Cardiac muscle cell (in vitro differentiated cells and primary cell): ENCODE measurements around the gene MIB2. TPM values are rescaled to one million over a fixed set of nuclear protein-coding genes. Genes with fewer than 3 reads are reported as not detected.
"Not testable (repeated sequence)": the region's sequence is repeated elsewhere in the genome, so short reads cannot be mapped to it uniquely, and the experiment has no call there.

Experiments
- DNase-seq, 2 donors: peaks; one replicate each; pipeline versions ENCODE4 v3.0.0 to v3.0.0-alpha.2; 2010 to 2017; ENCODE audit warnings: low read depth in 1 of 2, low spot score in 1 of 2
- H3K27ac ChIP-seq: fragments of 200-600 bp; sonication (generic); 2 replicates; pipeline ENCODE4 v1.5.1; 2016
- H3K27me3 ChIP-seq: fragments of 200-600 bp; sonication (generic); 2 replicates; pipeline ENCODE4 v1.6.0; 2016; ENCODE audit warnings: control low read depth
- H3K36me3 ChIP-seq: fragments of 200-600 bp; sonication (generic); 2 replicates; pipeline ENCODE4 v1.5.1; 2016; ENCODE audit warnings: control low read depth
- H3K4me1 ChIP-seq: fragments of 200-600 bp; sonication (generic); 2 replicates; pipeline ENCODE4 v1.8.1; 2017; ENCODE audit warnings: low read depth, mild to moderate bottlenecking, mixed run types
- H3K4me3 ChIP-seq: fragments of 200-600 bp; sonication (generic); 2 replicates; pipeline ENCODE4 v1.5.1; 2016; ENCODE audit warnings: mild to moderate bottlenecking
- H3K9me3 ChIP-seq: fragments of 200-600 bp; sonication (generic); 2 replicates; pipeline ENCODE4 v1.5.1; 2017; ENCODE audit warnings: low read depth, mild to moderate bottlenecking, control low read depth
- polyA plus RNA-seq: library from polyadenylated mRNA; unstranded; fragments of >200 nt; fragmentation: Nextera tagmentation; extraction: Ambion mirVana; gene quantifications from 2 replicates; pipeline ENCODE4 v1.2.1, GENCODE V29; 2016
- total RNA-seq: library from RNA; depleted of rRNA; stranded (reverse); fragments of >200 nt; gene quantifications from 2 replicates; pipeline ENCODE4 v1.2.3, GENCODE V29; 2016
- TF ChIP-seq, protein P1 (sequence below): IDR thresholded peaks from 2 replicates; pipeline ENCODE4 v1.5.1; 2012; ENCODE audit warnings: low read depth, mild to moderate bottlenecking, low read length

MIB2 gene
- total and polyA plus RNA-seq, 2 experiments from 2014 or later: 168 to 248 TPM

DNA sequence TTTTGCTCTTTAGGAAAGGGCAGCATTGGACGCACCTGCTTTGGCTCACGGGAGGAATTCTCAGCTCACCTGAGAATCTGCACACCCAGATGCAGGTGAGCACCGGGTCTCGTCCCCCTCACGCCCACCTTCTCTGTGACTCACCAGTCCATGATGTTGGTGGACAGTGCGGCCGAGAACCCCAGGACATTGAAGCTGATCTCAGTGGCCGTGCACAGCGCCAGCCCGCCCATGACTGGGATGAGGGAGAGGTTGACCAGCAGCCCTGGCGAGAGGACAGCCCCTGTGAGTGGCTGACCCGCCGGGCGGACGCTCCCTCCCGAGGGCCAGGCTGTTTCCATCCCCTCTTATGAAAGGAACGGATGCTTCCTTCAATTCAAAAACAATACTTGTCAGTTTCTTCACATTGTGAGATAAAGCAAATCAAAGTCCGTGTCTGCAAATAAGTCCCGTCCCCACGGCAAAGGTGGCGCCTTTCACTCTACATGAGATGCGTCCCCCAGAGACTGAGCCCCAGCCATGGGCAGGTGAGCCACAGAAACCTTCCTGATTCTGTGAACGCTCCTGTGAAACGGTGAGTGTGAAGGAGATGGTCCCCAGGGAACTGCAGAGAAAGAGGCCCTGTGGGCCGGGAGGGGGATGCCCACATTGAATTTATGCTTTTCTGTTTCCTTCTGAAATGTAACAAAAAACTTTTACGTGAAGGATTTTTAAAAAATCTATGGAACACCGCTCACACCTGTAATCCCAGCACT, 56.2 kb downstream of the MIB2 start:
- Histone ChIP-seq H3K9me3 (no peaks in the 10 kb centered on the region), H3K27ac (no peak overlapping the region), H3K4me1 (no peaks in the 10 kb centered on the region), H3K27me3 (no peaks in the 10 kb centered on the region), H3K4me3 (no peak overlapping the region), H3K36me3 (peaks cover 12% of the 10 kb centered on the region)
- TF ChIP-seq, protein P1, sequence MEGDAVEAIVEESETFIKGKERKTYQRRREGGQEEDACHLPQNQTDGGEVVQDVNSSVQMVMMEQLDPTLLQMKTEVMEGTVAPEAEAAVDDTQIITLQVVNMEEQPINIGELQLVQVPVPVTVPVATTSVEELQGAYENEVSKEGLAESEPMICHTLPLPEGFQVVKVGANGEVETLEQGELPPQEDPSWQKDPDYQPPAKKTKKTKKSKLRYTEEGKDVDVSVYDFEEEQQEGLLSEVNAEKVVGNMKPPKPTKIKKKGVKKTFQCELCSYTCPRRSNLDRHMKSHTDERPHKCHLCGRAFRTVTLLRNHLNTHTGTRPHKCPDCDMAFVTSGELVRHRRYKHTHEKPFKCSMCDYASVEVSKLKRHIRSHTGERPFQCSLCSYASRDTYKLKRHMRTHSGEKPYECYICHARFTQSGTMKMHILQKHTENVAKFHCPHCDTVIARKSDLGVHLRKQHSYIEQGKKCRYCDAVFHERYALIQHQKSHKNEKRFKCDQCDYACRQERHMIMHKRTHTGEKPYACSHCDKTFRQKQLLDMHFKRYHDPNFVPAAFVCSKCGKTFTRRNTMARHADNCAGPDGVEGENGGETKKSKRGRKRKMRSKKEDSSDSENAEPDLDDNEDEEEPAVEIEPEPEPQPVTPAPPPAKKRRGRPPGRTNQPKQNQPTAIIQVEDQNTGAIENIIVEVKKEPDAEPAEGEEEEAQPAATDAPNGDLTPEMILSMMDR: no peak
- no peak for DNase-seq

DNA sequence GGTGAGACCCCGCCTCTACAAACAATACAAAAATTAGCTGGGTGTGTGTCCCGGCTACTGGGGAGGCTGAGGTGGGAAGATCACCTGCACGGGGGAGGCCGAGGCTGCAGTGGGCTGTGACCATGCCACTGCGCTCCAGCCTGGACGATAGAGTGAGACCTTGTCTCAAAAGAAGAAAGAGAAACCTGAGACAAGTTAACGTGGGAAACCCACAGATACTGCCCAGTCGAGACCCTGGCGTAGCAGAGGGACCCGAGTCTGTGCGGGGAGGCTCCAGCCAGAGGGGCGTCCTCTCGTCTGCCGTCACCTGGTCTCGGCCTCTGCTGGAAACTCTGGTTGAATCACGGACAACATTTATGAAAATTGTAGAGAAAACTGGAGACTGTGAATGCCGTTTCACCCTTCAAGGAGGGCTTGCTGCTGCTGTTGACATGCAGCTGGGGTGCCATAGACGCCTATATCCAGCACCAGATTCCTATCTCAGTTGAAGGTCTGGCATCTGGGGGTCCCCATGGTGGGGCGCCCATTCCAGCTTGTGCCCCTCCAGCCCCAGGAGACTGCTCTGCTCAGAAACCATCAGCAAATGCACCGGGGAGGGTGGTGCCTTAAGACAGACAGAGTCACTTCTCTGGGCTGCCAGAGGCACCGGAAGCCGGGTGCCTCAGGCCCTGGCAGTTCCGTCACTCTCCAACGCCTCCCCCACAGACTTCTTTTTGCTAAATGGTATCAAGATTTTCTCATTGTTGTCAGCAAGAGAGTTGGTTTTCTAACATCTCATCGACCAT, 57.1 kb downstream of the MIB2 start:
- no peaks in the 10 kb centered on the region for H3K27me3 ChIP-seq
- no peak overlapping the region for H3K27ac ChIP-seq
- no peak overlapping the region for H3K4me3 ChIP-seq
- peaks cover 11% of the 10 kb centered on the region for H3K36me3 ChIP-seq
- DNase-seq: no peak
- no peaks in the 10 kb centered on the region for H3K9me3 ChIP-seq
- H3K4me1 ChIP-seq: no peaks in the 10 kb centered on the region
- TF ChIP-seq, protein P1: no peak

DNA sequence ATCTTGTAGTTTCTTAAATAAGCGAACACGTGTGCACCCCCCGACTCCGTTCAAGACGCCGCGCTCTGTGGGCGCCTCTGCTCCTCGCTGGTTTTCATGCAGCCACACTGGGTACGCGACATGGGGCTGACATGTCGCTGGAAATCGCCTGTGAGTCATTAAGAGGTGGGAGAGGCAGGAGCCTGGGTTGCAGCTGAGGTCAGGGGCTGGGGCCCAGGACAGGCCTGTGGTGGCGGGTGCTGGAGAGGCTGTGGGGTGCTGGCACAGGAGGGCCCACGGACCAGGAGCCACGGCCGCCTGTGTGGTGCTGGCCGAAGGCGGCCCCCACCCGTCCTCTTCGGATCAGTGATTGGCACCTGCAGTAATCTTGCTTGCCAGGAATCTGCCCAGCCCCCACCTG, 59.5 kb downstream of the MIB2 start:
- H3K36me3 ChIP-seq, H3K4me1 ChIP-seq: not testable (repeated sequence)

DNA sequence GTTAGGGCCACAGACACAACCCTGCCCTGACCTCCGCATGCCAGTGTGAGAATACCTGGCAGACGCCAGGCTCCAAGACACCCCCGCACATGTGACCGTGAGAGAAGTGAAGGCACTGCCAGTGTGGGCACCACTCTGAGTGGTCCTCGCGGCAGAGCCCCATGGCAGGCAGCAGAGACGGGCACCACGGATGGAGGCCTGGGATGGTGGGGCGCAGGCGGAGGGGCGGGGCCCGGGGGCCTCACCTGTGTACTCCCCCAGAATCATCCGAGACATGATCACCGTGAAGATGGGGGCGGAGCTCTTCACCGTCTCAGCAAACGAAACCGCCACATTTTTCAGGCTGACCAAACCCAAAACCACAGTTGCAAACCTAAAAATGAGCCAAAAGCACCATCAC, 59.9 kb downstream of the MIB2 start:
- H3K27me3 ChIP-seq, H3K36me3 ChIP-seq, H3K4me1 ChIP-seq, H3K27ac ChIP-seq, DNase-seq, H3K4me3 ChIP-seq, H3K9me3 ChIP-seq: not testable (repeated sequence)

More for the DNA sequence above, 59.5 kb downstream of the MIB2 start:
- not testable (repeated sequence) for H3K4me3 ChIP-seq, H3K27ac ChIP-seq, H3K9me3 ChIP-seq, H3K27me3 ChIP-seq, DNase-seq

GRCh38 chr1:1676087-1676486, 60.8 kb downstream of the MIB2 start:
- not testable (repeated sequence) for H3K36me3 ChIP-seq, H3K27me3 ChIP-seq, DNase-seq, H3K4me1 ChIP-seq, H3K9me3 ChIP-seq, H3K4me3 ChIP-seq, H3K27ac ChIP-seq

DNA sequence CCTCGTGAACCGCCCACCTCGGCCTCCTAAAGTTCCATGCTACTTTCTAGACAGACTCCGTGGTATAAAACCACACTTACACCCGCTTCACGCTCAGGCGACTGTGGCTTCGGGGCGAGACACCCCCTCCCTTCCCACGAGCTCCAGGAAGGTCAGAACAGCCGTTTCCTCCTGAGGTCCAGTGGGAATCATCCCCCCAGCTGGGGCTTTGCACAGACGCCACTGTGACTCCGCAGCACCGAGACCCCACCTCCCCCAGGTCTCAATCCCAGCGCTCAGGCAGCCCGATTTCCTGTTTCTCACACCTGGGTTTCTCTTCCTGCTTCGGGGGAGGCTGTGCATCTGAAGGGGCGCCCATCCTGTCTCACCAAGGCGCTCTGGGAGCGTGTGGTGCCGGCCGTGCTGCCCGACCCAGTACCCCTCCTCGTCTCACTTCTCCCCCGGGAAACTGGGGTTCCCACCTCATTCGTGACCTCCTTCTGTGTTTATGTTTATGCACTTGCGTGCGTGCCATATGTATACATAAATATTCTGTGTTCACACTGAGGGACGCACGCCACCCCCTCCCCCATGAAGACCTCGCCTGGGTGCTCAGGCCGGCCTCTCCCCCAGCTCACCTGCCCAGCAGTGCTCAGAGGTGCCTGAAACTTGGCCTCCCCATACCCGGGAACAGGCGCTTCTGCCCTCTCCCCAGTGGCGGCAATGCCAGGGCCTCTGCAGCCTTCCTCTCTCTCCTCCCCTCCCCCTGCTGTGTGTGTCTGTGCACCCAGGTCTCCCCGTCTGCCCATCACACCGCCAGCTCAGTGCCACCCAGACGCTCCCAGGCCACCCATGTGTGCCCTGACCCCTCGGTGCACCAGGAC, 62.6 kb downstream of the MIB2 start:
- TF ChIP-seq, protein P1: no peak
- H3K36me3 ChIP-seq: no peaks in the 10 kb centered on the region
- H3K4me1 ChIP-seq: no peaks in the 10 kb centered on the region
- no peaks in the 10 kb centered on the region for H3K9me3 ChIP-seq
- no peak overlapping the region for H3K4me3 ChIP-seq
- no peaks in the 10 kb centered on the region for H3K27me3 ChIP-seq
- no peak for DNase-seq
- H3K27ac ChIP-seq: peak overlapping the region; percentile 40
